Upper lobe of left lung (tissue), 6 donors: Measurements from ENCODE around the gene LYPLA2. TPM values are rescaled to one million over a fixed set of nuclear protein-coding genes. Genes with fewer than 3 reads are reported as not detected.

Source experiments
- ATAC-seq, 2 donors: fragments of 200-7000 bp; cut with Tn5 transposase; one replicate each; pipeline ENCODE4 v1.9.1; 2022; ENCODE audit warnings: mild to moderate bottlenecking in 2 of 2, moderate library complexity in 2 of 2; ENCODE audit not compliant: low FRiP score in 2 of 2
- DNase-seq, 2 donors: peaks; one replicate each; pipeline ENCODE4 v3.0.0-alpha.2; 2019 to 2020
- H3K27ac ChIP-seq, 4 donors: fragments of 200-600 bp; sonication (generic); one replicate each; pipeline ENCODE4 v1.5.1; 2016 to 2019
- H3K27me3 ChIP-seq, 4 donors: fragments of 200-600 bp; sonication (generic); one replicate each; pipeline ENCODE4 v1.5.1; 2017 to 2019
- H3K36me3 ChIP-seq, 4 donors: fragments of 200-600 bp; sonication (generic); one replicate each; pipeline ENCODE4 v1.5.1; 2016 to 2019
- H3K4me1 ChIP-seq, 4 donors: fragments of 200-600 bp; sonication (generic); one replicate each; pipeline ENCODE4 v1.5.1; 2018 to 2019
- H3K4me3 ChIP-seq, 4 donors: fragments of 200-600 bp; sonication (generic); one replicate each; pipeline ENCODE4 v1.5.1; 2017 to 2019; ENCODE audit warnings: mild to moderate bottlenecking in 2 of 4, moderate library complexity in 1 of 4
- H3K9me3 ChIP-seq, 4 donors: fragments of 200-600 bp; sonication (generic); one replicate each; pipeline ENCODE4 v1.5.1; 2018 to 2019
- EP300 ChIP-seq, 4 donors: sonication (generic); formaldehyde crosslinking; IDR thresholded peaks; one replicate each; pipeline ENCODE4 v1.5.1; 2017; ENCODE audit warnings: antibody characterized with exemption in 4 of 4, control low read depth in 2 of 4
- POLR2A ChIP-seq, 4 donors: fragments of 450-650 bp; IDR thresholded peaks; one replicate each; pipeline ENCODE4 v1.5.1; 2016 to 2017; ENCODE audit warnings: antibody characterized with exemption in 4 of 4, mild to moderate bottlenecking in 2 of 4
- POLR2AphosphoS5 ChIP-seq, 2 donors: sonication (generic); formaldehyde crosslinking; IDR thresholded peaks; one replicate each; pipeline ENCODE4 v1.5.1; 2017; ENCODE audit warnings: antibody characterized with exemption in 2 of 2
- WGBS, 2 donors: methylation state at CpG; one replicate each; pipeline ENCODE4 v1.1.5; 2017 to 2018; 5-methylcytosine and 5-hydroxymethylcytosine counted together
- total RNA-seq, 6 donors: library from RNA; depleted of rRNA in 4 of 6; stranded (reverse); fragments of >200 nt in 4 of 6; gene quantifications; one replicate each; pipeline versions ENCODE4 v1.1.0 to v1.2.1, GENCODE V29; 2016 to 2021
- TF ChIP-seq, protein P1 (sequence below), 6 experiments: fragments of 450-650 bp in 4 of 6; fragments of 200-600 bp in 2 of 6; sonication (generic) in 2 of 6; IDR thresholded peaks; one replicate each; pipeline ENCODE4 v1.5.1; 2016 to 2019; ENCODE audit warnings: antibody characterized with exemption in 6 of 6
- donor health status: DM: no; HTN: no; CAD: no; lungs with moderate emphysema.
- donor health status: DM: no; HTN: yes; CAD: no; lungs with severe emphysema.

Gene LYPLA2
- total RNA-seq, 6 donors from 2014 or later = 38.5 to 84.1 (median 59.9) TPM

DNA sequence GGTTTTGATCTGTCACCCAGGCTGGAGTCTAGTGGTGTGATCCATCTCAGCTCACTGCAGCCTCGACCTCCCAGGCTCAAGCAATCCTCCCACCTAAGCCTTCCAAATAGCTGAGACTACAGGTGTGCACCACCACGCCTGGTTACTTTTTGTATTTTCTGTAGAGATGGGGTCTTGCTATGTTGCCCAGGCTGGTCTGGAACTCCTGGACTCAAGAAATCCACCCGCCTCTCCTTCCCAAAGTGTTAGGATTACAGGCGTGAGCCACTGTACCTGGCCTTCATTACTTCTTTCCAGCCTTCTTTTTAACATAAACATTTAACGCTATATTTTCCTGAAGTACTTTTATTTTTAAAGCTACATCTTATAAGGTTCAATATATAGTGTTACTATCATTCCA, 52.7 kb downstream of the LYPLA2 start:
- Histone ChIP-seq H3K4me3 (no peak overlapping the region), H3K36me3 (peaks cover 8 to 34% (median 26%) of the 10 kb centered on the region in 4 donors), H3K27ac (no peak overlapping the region), H3K27me3 (no peaks in the 10 kb centered on the region), H3K9me3 (peaks cover 0 to 3% (median 0%) of the 10 kb centered on the region in 4 donors), H3K4me1 (peaks cover 0 to 4% (median 2%) of the 10 kb centered on the region in 4 donors)
- no peak for ATAC-seq
- TF ChIP-seq, protein P1, sequence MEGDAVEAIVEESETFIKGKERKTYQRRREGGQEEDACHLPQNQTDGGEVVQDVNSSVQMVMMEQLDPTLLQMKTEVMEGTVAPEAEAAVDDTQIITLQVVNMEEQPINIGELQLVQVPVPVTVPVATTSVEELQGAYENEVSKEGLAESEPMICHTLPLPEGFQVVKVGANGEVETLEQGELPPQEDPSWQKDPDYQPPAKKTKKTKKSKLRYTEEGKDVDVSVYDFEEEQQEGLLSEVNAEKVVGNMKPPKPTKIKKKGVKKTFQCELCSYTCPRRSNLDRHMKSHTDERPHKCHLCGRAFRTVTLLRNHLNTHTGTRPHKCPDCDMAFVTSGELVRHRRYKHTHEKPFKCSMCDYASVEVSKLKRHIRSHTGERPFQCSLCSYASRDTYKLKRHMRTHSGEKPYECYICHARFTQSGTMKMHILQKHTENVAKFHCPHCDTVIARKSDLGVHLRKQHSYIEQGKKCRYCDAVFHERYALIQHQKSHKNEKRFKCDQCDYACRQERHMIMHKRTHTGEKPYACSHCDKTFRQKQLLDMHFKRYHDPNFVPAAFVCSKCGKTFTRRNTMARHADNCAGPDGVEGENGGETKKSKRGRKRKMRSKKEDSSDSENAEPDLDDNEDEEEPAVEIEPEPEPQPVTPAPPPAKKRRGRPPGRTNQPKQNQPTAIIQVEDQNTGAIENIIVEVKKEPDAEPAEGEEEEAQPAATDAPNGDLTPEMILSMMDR (IDR thresholded peaks at IDR 0.05) = no peak
- TF ChIP-seq POLR2A (IDR thresholded peaks at IDR 0.05) (no peak), POLR2AphosphoS5 (IDR thresholded peaks at IDR 0.05) (no peak), EP300 (IDR thresholded peaks at IDR 0.05) (no peak)
- no peak for DNase-seq
- WGBS, 2 donors = 88 to 96% methylated on average over 5 of the region's 5 CpGs

Other genes starting within 250 kb of the LYPLA2 start
- gene ID3, start 231.6 kb upstream of the LYPLA2 start, total RNA-seq = 100 to 1,000 TPM in 4 of 6 donors, 10 to 100 TPM in 2; 75.4 to 269 (median 135) TPM
- gene RPL11, start 99.3 kb upstream of the LYPLA2 start, total RNA-seq = 1,000 to 10,000 TPM in 1 of 6 donors, 100 to 1,000 TPM in 5; 497 to 1,020 (median 874) TPM
- 10 to 100 TPM; 43.2 to 71.2 (median 59.0) TPM for gene ELOA, start 47.7 kb upstream of the LYPLA2 start, total RNA-seq
- 10 to 100 TPM; 29.5 to 57.0 (median 45.1) TPM for gene PITHD1, start 12.7 kb upstream of the LYPLA2 start, total RNA-seq
- 10 to 100 TPM; 49.2 to 95.0 (median 59.7) TPM for gene GALE, start 9.6 kb downstream of the LYPLA2 start, total RNA-seq
- gene HMGCL, start 34.3 kb downstream of the LYPLA2 start, total RNA-seq = 10 to 100 TPM; 27.5 to 53.3 (median 36.5) TPM
- 10 to 100 TPM; 22.6 to 70.8 (median 40.5) TPM for gene FUCA1, start 77.1 kb downstream of the LYPLA2 start, total RNA-seq
- under 1 TPM in 4 of 6 donors, not detected in 2; 0.13 to 0.59 (median 0.24) TPM for gene CNR2, start 122.2 kb downstream of the LYPLA2 start, total RNA-seq
- 100 to 1,000 TPM; 101 to 892 (median 139) TPM for gene PNRC2, start 168.7 kb downstream of the LYPLA2 start, total RNA-seq
- gene SRSF10, start 189.2 kb downstream of the LYPLA2 start, total RNA-seq = 100 to 1,000 TPM in 2 of 6 donors, 10 to 100 TPM in 4; 66.3 to 187 (median 88.7) TPM